KMS-11 (cell line): ENCODE results near the gene NOP16.
A peak's percentile ranks its signal among the peaks of the same experiment; 100 is the strongest.

Experiments used
- H2AFZ ChIP-seq: fragments of 200-600 bp; sonication (generic); 2 replicates; pipeline ENCODE4 v1.6.1; 2016; ENCODE audit warnings: antibody characterized with exemption, mixed run types, low read depth
- H3K27ac ChIP-seq: fragments of 200-600 bp; sonication (generic); 2 replicates; pipeline ENCODE4 v1.6.1; 2016; ENCODE audit warnings: mild to moderate bottlenecking, mixed run types
- H3K27me3 ChIP-seq: fragments of 200-600 bp; sonication (generic); 2 replicates; pipeline ENCODE4 v1.6.1; 2017; ENCODE audit warnings: mild to moderate bottlenecking, low read depth, mixed run types, moderate library complexity; ENCODE audit not compliant: insufficient read depth
- H3K36me3 ChIP-seq: fragments of 200-600 bp; sonication (generic); 2 replicates; pipeline ENCODE4 v1.6.1; 2017; ENCODE audit warnings: mild to moderate bottlenecking, mixed run types; ENCODE audit not compliant: insufficient read depth
- H3K4me1 ChIP-seq: fragments of 200-600 bp; sonication (generic); 2 replicates; pipeline ENCODE4 v1.6.1; 2016; ENCODE audit warnings: mild to moderate bottlenecking, low read depth, mixed run types; ENCODE audit not compliant: poor library complexity, severe bottlenecking
- H3K4me2 ChIP-seq: fragments of 200-600 bp; sonication (generic); 2 replicates; pipeline ENCODE4 v1.7.0; 2016; ENCODE audit warnings: mild to moderate bottlenecking, mixed run types
- H3K4me3 ChIP-seq: fragments of 200-600 bp; sonication (generic); IDR thresholded peaks from 2 replicates; pipeline ENCODE4 v1.6.1; 2017; ENCODE audit warnings: low read depth, low read length, mixed read lengths; ENCODE audit not compliant: insufficient read depth
- H3K79me2 ChIP-seq: fragments of 200-600 bp; sonication (generic); 2 replicates; pipeline ENCODE4 v1.6.1; 2016; ENCODE audit warnings: low read depth, mixed run types; ENCODE audit not compliant: insufficient read depth
- H3K9ac ChIP-seq: fragments of 200-600 bp; sonication (generic); 2 replicates; pipeline ENCODE4 v1.6.1; 2016; ENCODE audit warnings: mild to moderate bottlenecking, mixed run types
- H4K20me1 ChIP-seq: fragments of 200-600 bp; sonication (generic); 2 replicates; pipeline ENCODE4 v1.6.1; 2016; ENCODE audit warnings: mild to moderate bottlenecking, mixed run types; ENCODE audit not compliant: insufficient read depth
- CTCF ChIP-seq: fragments of 200-600 bp; sonication (generic); conservative IDR thresholded peaks from 2 replicates; pipeline ENCODE4 v1.6.1; 2017; ENCODE audit warnings: low read depth, mild to moderate bottlenecking, antibody characterized with exemption, low read length, moderate library complexity, mixed read lengths

The NOP16 gene

GRCh38 chr5:176388444-176389134 lies at the start of gene NOP16, which contains the start of gene HIGD2A:
Gene NOP16 (minus strand): TSS chr5:176388598. CDS start chr5:176388539, 59 bp downstream.
Gene HIGD2A (plus strand): TSS chr5:176388751. CDS start chr5:176388820, 69 bp downstream.
- H3K36me3 ChIP-seq = 0 out of 2 replicates have a peak, but pooled peaks cover 8% of the 10 kb centered on the region
- H3K4me2 ChIP-seq = peak within 1 kb of the TSS; percentile 93
- peaks cover 19% of the 10 kb centered on the region for H3K4me1 ChIP-seq
- H3K27me3 ChIP-seq = no peaks in the 10 kb centered on the region
- no peak within 1 kb of the TSS for H3K4me3 ChIP-seq
- peak within 1 kb of the TSS; percentile 87 for H3K27ac ChIP-seq
- no peak for TF ChIP-seq CTCF
- H3K79me2 ChIP-seq = peaks cover 43% of the 10 kb centered on the region
- H3K9ac ChIP-seq = peak within 1 kb of the TSS; percentile 91
- H2AFZ ChIP-seq = peak within 1 kb of the TSS; percentile 81
- H4K20me1 ChIP-seq = no peaks in the 10 kb centered on the region

GRCh38 chr5:176436656-176437055 lies 48.3 kb upstream of the NOP16 start:
- Histone ChIP-seq H3K4me1 (peaks cover 20% of the 10 kb centered on the region), H4K20me1 (no peaks in the 10 kb centered on the region), H3K79me2 (no peaks in the 10 kb centered on the region), H3K27me3 (no peaks in the 10 kb centered on the region), H3K27ac (peak overlapping the region; percentile 76), H2AFZ (peak overlapping the region; percentile 17; the same call in 1 of the 2 replicates), H3K4me2 (peak overlapping the region; percentile 57), H3K4me3 (no peak overlapping the region), H3K9ac (peak overlapping the region; percentile 40), H3K36me3 (no peaks in the 10 kb centered on the region)
- no peak for TF ChIP-seq CTCF

GRCh38 chr5:176432707-176433106 lies 44.3 kb upstream of the NOP16 start:
- H4K20me1 ChIP-seq = no peaks in the 10 kb centered on the region
- peaks cover 18% of the 10 kb centered on the region for H3K4me1 ChIP-seq
- no peak overlapping the region for H3K4me3 ChIP-seq
- no peak overlapping the region for H3K4me2 ChIP-seq
- no peaks in the 10 kb centered on the region for H3K27me3 ChIP-seq
- no peaks in the 10 kb centered on the region for H3K79me2 ChIP-seq
- no peak overlapping the region for H3K9ac ChIP-seq
- H3K36me3 ChIP-seq = no peaks in the 10 kb centered on the region
- no peak overlapping the region for H3K27ac ChIP-seq
- TF ChIP-seq CTCF = no peak
- no peak overlapping the region for H2AFZ ChIP-seq

GRCh38 chr5:176429972-176430371 lies 41.6 kb upstream of the NOP16 start:
- Histone ChIP-seq H3K4me3 (no peak overlapping the region), H3K27ac (no peak overlapping the region), H3K27me3 (no peaks in the 10 kb centered on the region), H3K4me1 (no peaks in the 10 kb centered on the region), H4K20me1 (no peaks in the 10 kb centered on the region), H3K4me2 (no peak overlapping the region), H3K36me3 (no peaks in the 10 kb centered on the region), H2AFZ (no peak overlapping the region), H3K79me2 (no peaks in the 10 kb centered on the region), H3K9ac (no peak overlapping the region)
- TF ChIP-seq CTCF = no peak
